Activated CD4-positive, CD25-positive, alpha-beta regulatory T cell treated with anti-CD3 and anti-CD28 coated beads, Interleukin-2, amount 50 U/mL, for 24 hours (primary cell): Measurements from ENCODE around the gene IP6K3.
A peak's percentile ranks its signal among the peaks of the same experiment; 100 is the strongest.

Experiments
- ATAC-seq, 2 donors: fragments of 150-1000 bp; cut with Tn5 transposase; one replicate each; pipeline ENCODE4 v1.10.0; 2021; ENCODE audit warnings: mild to moderate bottlenecking in 1 of 2, moderate library complexity in 1 of 2

Gene IP6K3

GRCh38 chr6:33746651-33747100 is at the start of gene IP6K3:
Gene IP6K3 (minus strand): TSS chr6:33746905. CDS start chr6:33735476, 11,429 bp downstream.
- no peak for ATAC-seq

GRCh38 chr6:33794910-33795623 is 48.4 kb upstream of the IP6K3 start:
- ATAC-seq: no peak

GRCh38 chr6:33792981-33793380 is 46.3 kb upstream of the IP6K3 start:
- no peak for ATAC-seq

- no peak for ATAC-seq
These were observed 44.9 kb upstream of the IP6K3 start for GRCh38 chr6:33791620-33792019.

- no peak for ATAC-seq
These were observed 44.2 kb upstream of the IP6K3 start for GRCh38 chr6:33790910-33791309.

- ATAC-seq: no peak
These were observed 43.7 kb upstream of the IP6K3 start for GRCh38 chr6:33790379-33790778.

- ATAC-seq: no peak
These were observed 42.8 kb upstream of the IP6K3 start for GRCh38 chr6:33789550-33789895.

- ATAC-seq: peak; percentile 85 to 89
These were observed 42.2 kb upstream of the IP6K3 start, which contains the start of gene LEMD2 for GRCh38 chr6:33788694-33789549. Gene LEMD2 (minus strand): TSS chr6:33789130. CDS start chr6:33789116, 14 bp downstream.

- peak; percentile 50 to 58 for ATAC-seq
These were observed 41.4 kb upstream of the IP6K3 start for GRCh38 chr6:33787954-33788693.

GRCh38 chr6:33787346-33787953 is 40.7 kb upstream of the IP6K3 start:
- ATAC-seq: peak in 1 of 2 donors; percentile 6

- ATAC-seq: no peak
These were observed 40.0 kb upstream of the IP6K3 start for GRCh38 chr6:33786736-33787135.

GRCh38 chr6:33785778-33786177 is 39.1 kb upstream of the IP6K3 start:
- ATAC-seq: no peak

GRCh38 chr6:33784787-33785186 is 38.1 kb upstream of the IP6K3 start:
- ATAC-seq: no peak

- ATAC-seq: no peak
These were observed 37.2 kb upstream of the IP6K3 start for GRCh38 chr6:33783781-33784520.

GRCh38 chr6:33782561-33782960 is 35.9 kb upstream of the IP6K3 start:
- no peak for ATAC-seq

- ATAC-seq: no peak
These were observed 34.6 kb upstream of the IP6K3 start for GRCh38 chr6:33781131-33781975.

- ATAC-seq: no peak
These were observed 33.2 kb upstream of the IP6K3 start for GRCh38 chr6:33779895-33780294.

GRCh38 chr6:33779290-33779689 is 32.6 kb upstream of the IP6K3 start:
- ATAC-seq: no peak

- ATAC-seq: no peak
These were observed 31.9 kb upstream of the IP6K3 start for GRCh38 chr6:33778444-33779121.
